CD14-positive monocyte (primary cell): ENCODE results near the gene THRB. TPM values are rescaled to one million over a fixed set of nuclear protein-coding genes. Genes with fewer than 3 reads are reported as not detected.

ENCODE experiments used
- DNase-seq, 3 donors: peaks; one replicate each; pipeline ENCODE4 v3.0.0-alpha.2; 2011 to 2022
- H2AFZ ChIP-seq: 2 replicates; pipeline ENCODE4 v1.6.0; 2012; ENCODE audit warnings: mild to moderate bottlenecking, low read depth, low read length, inconsistent platforms; ENCODE audit not compliant: insufficient read depth, poor library complexity, severe bottlenecking
- H3K27ac ChIP-seq, 2 donors: 1 replicate in 1 of 2; 2 replicates in 1 of 2; pipeline ENCODE4 v1.5.1; 2012 to 2013; ENCODE audit warnings: low read length in 2 of 2, control low read depth in 1 of 2, inconsistent platforms in 1 of 2, low read depth in 1 of 2, mild to moderate bottlenecking in 1 of 2
- H3K27me3 ChIP-seq, 2 donors: one replicate each; pipeline versions ENCODE4 v1.6.0 to v1.6.1; 2011 to 2013; ENCODE audit warnings: low read length in 2 of 2; ENCODE audit not compliant: control insufficient read depth in 2 of 2, insufficient read depth in 2 of 2
- H3K36me3 ChIP-seq, 2 donors: replicated peaks in 1 of 2; 1 replicate in 1 of 2; 2 replicates in 1 of 2; pipeline versions ENCODE4 v1.5.1 to v1.6.1; 2012 to 2013; ENCODE audit warnings: low read length in 2 of 2, control low read depth in 1 of 2, inconsistent platforms in 1 of 2, mild to moderate bottlenecking in 1 of 2; ENCODE audit not compliant: insufficient read depth in 2 of 2, control insufficient read depth in 1 of 2
- H3K4me1 ChIP-seq, 2 donors: 1 replicate in 1 of 2; 2 replicates in 1 of 2; pipeline versions ENCODE4 v1.5.1 to v1.6.1; 2012 to 2013; ENCODE audit warnings: low read length in 2 of 2, control low read depth in 1 of 2, inconsistent platforms in 1 of 2, mild to moderate bottlenecking in 1 of 2, moderate library complexity in 1 of 2; ENCODE audit not compliant: insufficient read depth in 2 of 2, control insufficient read depth in 1 of 2
- H3K4me2 ChIP-seq: replicated peaks from 2 replicates; pipeline ENCODE3; 2012; ENCODE audit warnings: low read length, moderate library complexity, mild to moderate bottlenecking; ENCODE audit not compliant: poor library complexity, severe bottlenecking; ENCODE audit errors: extremely low read depth
- H3K4me3 ChIP-seq, 3 experiments: fragments of 200-600 bp in 1 of 3; sonication (generic) in 1 of 3; replicated peaks in 1 of 3; 1 replicate in 2 of 3; 2 replicates in 1 of 3; pipeline ENCODE4 v1.5.1; 2011 to 2013; ENCODE audit warnings: low read length in 3 of 3, mild to moderate bottlenecking in 3 of 3, control low read depth in 2 of 3, low read depth in 2 of 3, inconsistent platforms in 1 of 3, moderate library complexity in 1 of 3
- H3K79me2 ChIP-seq: 2 replicates; pipeline ENCODE4 v1.6.0; 2012; ENCODE audit warnings: mild to moderate bottlenecking, control low read depth, inconsistent platforms, low read length, moderate library complexity; ENCODE audit not compliant: insufficient read depth
- H3K9ac ChIP-seq: 2 replicates; pipeline ENCODE4 v1.6.0; 2017; ENCODE audit warnings: low read length, mild to moderate bottlenecking; ENCODE audit not compliant: insufficient read depth, poor library complexity, severe bottlenecking
- H3K9me3 ChIP-seq, 2 donors: replicated peaks in 1 of 2; 1 replicate in 1 of 2; 2 replicates in 1 of 2; pipeline versions ENCODE4 v1.5.1 to v1.6.1; 2012 to 2013; ENCODE audit warnings: low read length in 2 of 2, control low read depth in 1 of 2; ENCODE audit not compliant: control insufficient read depth in 1 of 2, insufficient read depth in 1 of 2
- H4K20me1 ChIP-seq: 2 replicates; pipeline ENCODE4 v1.6.0; 2012; ENCODE audit warnings: mild to moderate bottlenecking, low read length, control low read depth, moderate library complexity; ENCODE audit not compliant: insufficient read depth
- H3K27ac Mint-ChIP-seq, 7 donors: one replicate each; pipeline ENCODE4 v1.8.0; 2020; ENCODE audit warnings: mild to moderate bottlenecking in 7 of 7, mixed read lengths in 7 of 7, moderate library complexity in 6 of 7, inconsistent platforms in 2 of 7
- H3K27me3 Mint-ChIP-seq, 3 donors: one replicate each; pipeline ENCODE4 v1.8.0; 2021 to 2022; ENCODE audit warnings: low read depth in 3 of 3, mild to moderate bottlenecking in 3 of 3, mixed read lengths in 3 of 3, moderate library complexity in 3 of 3, inconsistent platforms in 1 of 3
- H3K36me3 Mint-ChIP-seq, 2 donors: one replicate each; pipeline ENCODE4 v1.8.0; 2020; ENCODE audit warnings: mixed read lengths in 2 of 2, inconsistent platforms in 1 of 2, mild to moderate bottlenecking in 1 of 2
- H3K4me1 Mint-ChIP-seq: one replicate; pipeline ENCODE4 v1.8.0; 2020; ENCODE audit warnings: mild to moderate bottlenecking, mixed read lengths
- H3K4me3 Mint-ChIP-seq, 2 donors: one replicate each; pipeline ENCODE4 v1.8.0; 2020; ENCODE audit warnings: mild to moderate bottlenecking in 2 of 2, mixed read lengths in 2 of 2, moderate library complexity in 1 of 2
- H3K9me3 Mint-ChIP-seq, 7 donors: one replicate each; pipeline ENCODE4 v1.8.0; 2020 to 2022; ENCODE audit warnings: mixed read lengths in 7 of 7, mild to moderate bottlenecking in 6 of 7, moderate library complexity in 6 of 7, inconsistent platforms in 2 of 7
- CTCF ChIP-seq: fragments of 200-600 bp; IDR thresholded peaks from one replicate; pipeline ENCODE4 v1.8.0; 2022; ENCODE audit warnings: antibody characterized with exemption, mild to moderate bottlenecking
- WGBS: methylation state at CpG from one replicate; pipeline ENCODE4 v1.1.5; 2013; ENCODE audit warnings: missing lambda C conversion rate; ENCODE audit not compliant: insufficient coverage; 5-methylcytosine and 5-hydroxymethylcytosine counted together
- intact Hi-C, 2 donors: fragments of 100-400 bp; cut with micrococcal nuclease; formaldehyde crosslinking; loops; one replicate each; pipeline versions ENCODE4 v1.15.0 to v1.15.1; 2023
- polyA plus RNA-seq, 3 donors: library from polyadenylated mRNA; depleted of rRNA in 1 of 3; unstranded in 2 of 3; stranded (reverse) in 1 of 3; fragments of 300-500 nt in 2 of 3; fragments of >200 nt in 1 of 3; fragmentation: Illumina TruSeq in 2 of 3; gene quantifications; 1 replicate in 2 of 3; 2 replicates in 1 of 3; pipeline ENCODE4 v1.2.3, GENCODE V29; 2012 to 2021

THRB gene
- polyA plus RNA-seq, 3 donors, result 0.05 TPM; not detected in 2

GRCh38 chr3:24503616-24504113, 9.0 kb upstream of the THRB start:
- peaks cover 4 to 6% of the 10 kb centered on the region in 2 donors for H3K27me3 ChIP-seq
- H2AFZ ChIP-seq, result no peak overlapping the region
- peak; percentile 38 to 71 (median 56) for DNase-seq
- no peak overlapping the region for H3K9ac ChIP-seq
- H3K4me3 ChIP-seq, result peak overlapping the region in 1 of 3 experiments; percentile 18
- intact Hi-C loops, result no loop called here
- 50% methylated on average over 2 of the region's 3 CpGs for WGBS
- H3K36me3 ChIP-seq, result no peaks in the 10 kb centered on the region
- H3K27ac ChIP-seq, result peak overlapping the region in 1 of 2 donors; percentile 62
- H3K36me3 Mint-ChIP-seq, result peaks cover 0 to 2% of the 10 kb centered on the region in 2 donors
- H3K4me2 ChIP-seq, result peak overlapping the region; percentile 48
- peak overlapping the region in 1 of 2 donors; percentile 62 for H3K4me3 Mint-ChIP-seq
- peaks cover 4 to 10% (median 7%) of the 10 kb centered on the region in 3 donors for H3K27me3 Mint-ChIP-seq
- peak overlapping the region; percentile 70 to 87 (median 83) for H3K27ac Mint-ChIP-seq
- peaks cover 42% of the 10 kb centered on the region for H3K4me1 Mint-ChIP-seq
- no peaks in the 10 kb centered on the region for H3K9me3 ChIP-seq
- H4K20me1 ChIP-seq, result no peaks in the 10 kb centered on the region
- H3K4me1 ChIP-seq, result peaks cover 24 to 47% of the 10 kb centered on the region in 2 donors
- no peak for TF ChIP-seq CTCF
- no peaks in the 10 kb centered on the region for H3K79me2 ChIP-seq
- peaks cover 0 to 1% (median 0%) of the 10 kb centered on the region in 7 donors for H3K9me3 Mint-ChIP-seq

GRCh38 chr3:24502690-24503089, 8.0 kb upstream of the THRB start:
- peaks cover 0 to 1% (median 0%) of the 10 kb centered on the region in 7 donors for H3K9me3 Mint-ChIP-seq
- Histone ChIP-seq H3K9me3 (no peaks in the 10 kb centered on the region), H3K36me3 (no peaks in the 10 kb centered on the region), H4K20me1 (no peaks in the 10 kb centered on the region), H3K27me3 (peaks cover 6 to 7% of the 10 kb centered on the region in 2 donors), H3K79me2 (no peaks in the 10 kb centered on the region), H3K4me1 (peaks cover 21 to 39% of the 10 kb centered on the region in 2 donors), H3K9ac (no peak overlapping the region), H3K4me3 (peak overlapping the region in 1 of 3 experiments; percentile 18), H3K27ac (peak overlapping the region in 1 of 2 donors; percentile 62), H2AFZ (no peak overlapping the region), H3K4me2 (peak overlapping the region; percentile 48)
- WGBS, result no CpG with 5 or more reads among the region's 1 CpG
- no peak for TF ChIP-seq CTCF
- peaks cover 35% of the 10 kb centered on the region for H3K4me1 Mint-ChIP-seq
- H3K36me3 Mint-ChIP-seq, result peaks cover 0 to under 1% of the 10 kb centered on the region in 2 donors
- H3K27ac Mint-ChIP-seq, result peak overlapping the region; percentile 70 to 87 (median 83)
- H3K27me3 Mint-ChIP-seq, result peaks cover 8 to 16% (median 14%) of the 10 kb centered on the region in 3 donors
- peak overlapping the region in 1 of 2 donors; percentile 36 for H3K4me3 Mint-ChIP-seq
- peak; percentile 22 to 73 (median 46) for DNase-seq
- intact Hi-C loops, result no loop called here
